OCI-LY1 (cell line): ENCODE data around the gene DAPL1.

Source experiments
- H2AFZ ChIP-seq: fragments of 200-600 bp; sonication (generic), shearing (Covaris generic); 2 replicates; pipeline ENCODE4 v1.6.0; 2014; ENCODE audit warnings: antibody characterized with exemption, mild to moderate bottlenecking, low read length
- H3F3A ChIP-seq: fragments of 200-600 bp; sonication (generic), shearing (Covaris generic); 2 replicates; pipeline ENCODE4 v1.6.0; 2014; ENCODE audit warnings: mild to moderate bottlenecking, antibody characterized with exemption, low read length, moderate library complexity; ENCODE audit not compliant: insufficient read depth
- H3K27ac ChIP-seq: fragments of 200-600 bp; sonication (generic); 2 replicates; pipeline ENCODE4 v1.5.1; 2014; ENCODE audit warnings: low read length, mixed run types, mild to moderate bottlenecking, low read depth; ENCODE audit not compliant: poor library complexity, severe bottlenecking
- H3K27me3 ChIP-seq: fragments of 200-600 bp; sonication (generic); 2 replicates; pipeline ENCODE4 v1.6.0; 2014; ENCODE audit warnings: antibody characterized with exemption, mild to moderate bottlenecking, low read length, moderate library complexity; ENCODE audit not compliant: insufficient read depth
- H3K36me3 ChIP-seq: fragments of 200-600 bp; sonication (generic); 2 replicates; pipeline ENCODE4 v1.6.1; 2014; ENCODE audit warnings: mild to moderate bottlenecking, antibody characterized with exemption, low read length, moderate library complexity, mixed read lengths; ENCODE audit not compliant: insufficient read depth
- H3K4me1 ChIP-seq: fragments of 200-600 bp; sonication (generic); 2 replicates; pipeline ENCODE4 v1.5.1; 2014; ENCODE audit warnings: mild to moderate bottlenecking, low read length, moderate library complexity; ENCODE audit not compliant: insufficient read depth, severe bottlenecking
- H3K4me2 ChIP-seq: fragments of 200-600 bp; sonication (generic), shearing (Covaris generic); 2 replicates; pipeline ENCODE4 v1.6.1; 2014; ENCODE audit warnings: low read length
- H3K4me3 ChIP-seq: fragments of 200-600 bp; sonication (generic); 2 replicates; pipeline ENCODE4 v1.5.1; 2014; ENCODE audit warnings: low read length, low read depth, mild to moderate bottlenecking, mixed read lengths; ENCODE audit not compliant: poor library complexity, severe bottlenecking
- H3K79me2 ChIP-seq: fragments of 200-600 bp; shearing (Covaris generic); 2 replicates; pipeline ENCODE4 v1.6.1; 2016; ENCODE audit warnings: mixed run types, low read length, mixed read lengths; ENCODE audit not compliant: insufficient read depth
- H3K9ac ChIP-seq: fragments of 200-600 bp; sonication (generic), shearing (Covaris generic); 2 replicates; pipeline ENCODE4 v1.6.1; 2014; ENCODE audit warnings: mild to moderate bottlenecking, low read length, mixed read lengths
- H3K9me2 ChIP-seq: fragments of 200-600 bp; sonication (generic), shearing (Covaris generic); 2 replicates; pipeline ENCODE4 v1.6.1; 2014; ENCODE audit warnings: low read depth, mild to moderate bottlenecking, low read length, mixed read lengths
- H3K9me3 ChIP-seq: fragments of 200-600 bp; shearing (Covaris generic); 2 replicates; pipeline ENCODE4 v1.6.1; 2014; ENCODE audit warnings: low read length, mixed read lengths
- H4K20me1 ChIP-seq: fragments of 200-600 bp; sonication (generic), shearing (Covaris generic); 2 replicates; pipeline ENCODE4 v1.6.0; 2016; ENCODE audit warnings: mild to moderate bottlenecking, low read length; ENCODE audit not compliant: insufficient read depth
- CTCF ChIP-seq: fragments of 200-600 bp; sonication (generic), shearing (Covaris generic); IDR thresholded peaks from 2 replicates; pipeline ENCODE4 v1.5.1; 2017; ENCODE audit warnings: mild to moderate bottlenecking, antibody characterized with exemption, low read length, moderate library complexity, mixed read lengths
- EZH2 ChIP-seq: fragments of 200-600 bp; sonication (generic), shearing (Covaris generic); IDR thresholded peaks from 2 replicates; pipeline ENCODE4 v1.8.0; 2017; ENCODE audit warnings: borderline replicate concordance, mixed run types, mild to moderate bottlenecking, antibody characterized with exemption, low read length, moderate library complexity, mixed read lengths

Gene DAPL1

GRCh38 chr2:158773121-158773520 is 22.0 kb upstream of the DAPL1 start:
- no peaks in the 10 kb centered on the region for H3K4me1 ChIP-seq
- no peak overlapping the region for H3K9ac ChIP-seq
- no peak overlapping the region for H3K4me3 ChIP-seq
- H3K27me3 ChIP-seq, result no peaks in the 10 kb centered on the region
- H2AFZ ChIP-seq, result no peak overlapping the region
- no peaks in the 10 kb centered on the region for H3K79me2 ChIP-seq
- H3K4me2 ChIP-seq, result no peak overlapping the region
- no peaks in the 10 kb centered on the region for H3F3A ChIP-seq
- no peak overlapping the region for H3K27ac ChIP-seq
- no peaks in the 10 kb centered on the region for H3K9me3 ChIP-seq
- no peaks in the 10 kb centered on the region for H3K9me2 ChIP-seq
- H4K20me1 ChIP-seq, result no peaks in the 10 kb centered on the region
- TF ChIP-seq CTCF, result no peak
- no peak for TF ChIP-seq EZH2
- H3K36me3 ChIP-seq, result no peaks in the 10 kb centered on the region

DNA sequence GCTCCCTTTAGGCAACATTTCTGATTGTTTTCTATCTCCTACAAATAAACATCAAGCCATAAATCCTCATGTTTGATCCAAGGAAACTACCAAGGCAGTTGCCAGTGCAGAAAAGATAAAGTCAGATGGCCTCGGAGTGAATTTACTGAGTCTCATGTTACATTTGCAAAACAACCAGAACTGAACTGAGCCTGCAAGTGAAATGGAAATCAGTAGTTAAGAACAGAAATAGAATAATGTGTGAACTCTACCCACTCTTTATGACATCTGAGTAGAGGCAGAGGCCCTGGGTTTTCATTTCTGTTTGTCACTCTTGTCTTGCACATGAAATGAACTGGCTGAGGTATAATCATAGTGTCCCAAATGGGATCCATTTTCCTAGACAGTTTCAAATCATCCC is 20.4 kb upstream of the DAPL1 start:
- Histone ChIP-seq H2AFZ (no peak overlapping the region), H3K9me2 (no peaks in the 10 kb centered on the region), H4K20me1 (no peaks in the 10 kb centered on the region), H3F3A (no peaks in the 10 kb centered on the region), H3K79me2 (no peaks in the 10 kb centered on the region), H3K36me3 (no peaks in the 10 kb centered on the region), H3K9me3 (no peaks in the 10 kb centered on the region), H3K4me3 (no peak overlapping the region), H3K9ac (no peak overlapping the region), H3K27ac (no peak overlapping the region), H3K4me2 (no peak overlapping the region), H3K4me1 (no peaks in the 10 kb centered on the region), H3K27me3 (no peaks in the 10 kb centered on the region)
- TF ChIP-seq EZH2 (no peak), CTCF (no peak)

GRCh38 chr2:158775273-158776027 is 19.7 kb upstream of the DAPL1 start:
- Histone ChIP-seq H3K27me3 (no peaks in the 10 kb centered on the region), H3K4me2 (no peak overlapping the region), H3K79me2 (no peaks in the 10 kb centered on the region), H4K20me1 (no peaks in the 10 kb centered on the region), H3K36me3 (no peaks in the 10 kb centered on the region), H3K4me1 (no peaks in the 10 kb centered on the region), H3K27ac (no peak overlapping the region), H3K9ac (no peak overlapping the region), H3K9me2 (no peaks in the 10 kb centered on the region), H3K4me3 (no peak overlapping the region), H3K9me3 (no peaks in the 10 kb centered on the region), H3F3A (no peaks in the 10 kb centered on the region), H2AFZ (no peak overlapping the region)
- TF ChIP-seq EZH2 (no peak), CTCF (no peak)
